GM23338 (cell line): ENCODE measurements around the gene GNAI2. TPM values are rescaled to one million over a fixed set of nuclear protein-coding genes. Genes with fewer than 3 reads are reported as not detected.

Source experiments
- ATAC-seq: fragments of 200-7000 bp; cut with Tn5 transposase; 3 replicates; pipeline ENCODE4 v1.9.1; 2020
- DNase-seq: peaks from one replicate; pipeline ENCODE4 v3.0.0-alpha.2; 2015; ENCODE audit warnings: low spot score
- H2AFZ ChIP-seq: fragments of 200-600 bp; sonication (generic); 2 replicates; pipeline ENCODE4 v1.8.0; 2016; ENCODE audit warnings: antibody characterized with exemption, mild to moderate bottlenecking, moderate library complexity
- H3F3A ChIP-seq: fragments of 200-600 bp; sonication (generic); replicated peaks from 2 replicates; pipeline ENCODE4 v1.8.0; 2017; ENCODE audit warnings: antibody characterized with exemption, mixed run types, low read depth
- H3K27ac ChIP-seq: fragments of 200-600 bp; sonication (generic); 2 replicates; pipeline ENCODE4 v1.6.1; 2016; ENCODE audit warnings: low read depth
- H3K27me3 ChIP-seq: fragments of 200-600 bp; sonication (generic); 2 replicates; pipeline ENCODE4 v1.8.0; 2016; ENCODE audit warnings: mild to moderate bottlenecking, mixed run types, moderate library complexity; ENCODE audit not compliant: insufficient read depth
- H3K36me3 ChIP-seq: fragments of 200-600 bp; sonication (generic); 2 replicates; pipeline ENCODE4 v1.8.0; 2016; ENCODE audit warnings: mild to moderate bottlenecking; ENCODE audit not compliant: insufficient read depth
- H3K4me1 ChIP-seq: fragments of 200-600 bp; sonication (generic); 2 replicates; pipeline ENCODE4 v1.8.0; 2016; ENCODE audit warnings: mild to moderate bottlenecking, moderate library complexity; ENCODE audit not compliant: insufficient read depth
- H3K4me2 ChIP-seq: fragments of 200-600 bp; sonication (generic); 2 replicates; pipeline ENCODE4 v1.7.1; 2017; ENCODE audit warnings: mixed run types
- H3K4me3 ChIP-seq: fragments of 200-600 bp; sonication (generic); 2 replicates; pipeline ENCODE4 v1.6.1; 2016; ENCODE audit warnings: mixed run types
- H3K79me2 ChIP-seq: fragments of 200-600 bp; sonication (generic); replicated peaks from 2 replicates; pipeline ENCODE4 v1.8.0; 2017; ENCODE audit warnings: mild to moderate bottlenecking; ENCODE audit not compliant: insufficient read depth
- H3K9me2 ChIP-seq: fragments of 200-600 bp; sonication (generic); 2 replicates; pipeline ENCODE4 v1.8.0; 2017; ENCODE audit not compliant: insufficient read depth
- H4K20me1 ChIP-seq: fragments of 200-600 bp; sonication (generic); replicated peaks from 2 replicates; pipeline ENCODE4 v1.8.0; 2017; ENCODE audit warnings: mild to moderate bottlenecking; ENCODE audit not compliant: insufficient read depth
- H3K27ac Mint-ChIP-seq: 2 replicates; pipeline ENCODE4 v1.8.0; 2020; ENCODE audit warnings: inconsistent platforms, mild to moderate bottlenecking, moderate library complexity, mixed read lengths
- H3K27me3 Mint-ChIP-seq: 3 replicates; pipeline ENCODE4 v1.8.0; 2022; ENCODE audit warnings: low read depth, mild to moderate bottlenecking, moderate library complexity, mixed read lengths, inconsistent platforms; ENCODE audit not compliant: insufficient read depth, poor library complexity
- H3K36me3 Mint-ChIP-seq: 3 replicates; pipeline ENCODE4 v1.8.0; 2021; ENCODE audit warnings: low read depth, mild to moderate bottlenecking, inconsistent platforms, moderate library complexity, mixed read lengths
- H3K4me1 Mint-ChIP-seq: 3 replicates; pipeline ENCODE4 v1.8.0; 2020; ENCODE audit warnings: mild to moderate bottlenecking, inconsistent platforms, mixed read lengths
- H3K4me3 Mint-ChIP-seq: 3 replicates; pipeline ENCODE4 v1.8.0; 2021; ENCODE audit warnings: moderate library complexity, mild to moderate bottlenecking, inconsistent platforms, mixed read lengths
- H3K9me3 Mint-ChIP-seq: 3 replicates; pipeline ENCODE4 v1.8.0; 2020; ENCODE audit warnings: moderate library complexity, mild to moderate bottlenecking, inconsistent platforms, mixed read lengths
- CREB1 ChIP-seq: fragments of 250-450 bp; sonication (Bioruptor Pico); IDR thresholded peaks from 2 replicates; pipeline ENCODE4 v1.5.0; 2020; ENCODE audit warnings: low read depth, mild to moderate bottlenecking, moderate library complexity
- CTCF ChIP-seq, 2 experiments: fragments of 200-600 bp in 1 of 2; sonication (generic) in 1 of 2; conservative IDR thresholded peaks; 2 replicates each; pipeline versions ENCODE4 v1.5.1 to v1.6.1; 2016 to 2017; ENCODE audit warnings: antibody characterized with exemption in 2 of 2, low read depth in 2 of 2, mild to moderate bottlenecking in 2 of 2, moderate library complexity in 1 of 2
- ETS1 ChIP-seq: IDR thresholded peaks from 2 replicates; pipeline ENCODE4 v1.6.1; 2016; ENCODE audit warnings: antibody characterized with exemption
- EZH2 ChIP-seq: fragments of 200-600 bp; sonication (generic); IDR thresholded peaks from one replicate; pipeline ENCODE4 v1.8.0; 2017; ENCODE audit warnings: antibody characterized with exemption, mild to moderate bottlenecking, low read depth; ENCODE audit not compliant: unreplicated experiment
- EZH2phosphoT487 ChIP-seq: fragments of 200-600 bp; sonication (generic); IDR thresholded peaks from one replicate; pipeline ENCODE4 v1.8.1; 2018; ENCODE audit warnings: antibody characterized with exemption; ENCODE audit not compliant: unreplicated experiment
- JUNB ChIP-seq: IDR thresholded peaks from one replicate; pipeline ENCODE4 v1.6.1; 2016; ENCODE audit warnings: antibody characterized with exemption; ENCODE audit not compliant: unreplicated experiment
- NANOG ChIP-seq: IDR thresholded peaks from 2 replicates; pipeline ENCODE4 v1.6.1; 2016; ENCODE audit warnings: antibody characterized with exemption, borderline replicate concordance
- POLR2AphosphoS5 ChIP-seq: IDR thresholded peaks from 2 replicates; pipeline ENCODE4 v1.6.1; 2016; ENCODE audit warnings: antibody characterized with exemption, low read depth
- STAT1 ChIP-seq: IDR thresholded peaks from one replicate; pipeline ENCODE4 v1.6.1; 2016; ENCODE audit warnings: antibody characterized with exemption; ENCODE audit not compliant: unreplicated experiment
- ZNF114 ChIP-seq: fragments of 250-450 bp; sonication (Bioruptor Pico); IDR thresholded peaks from 2 replicates; pipeline ENCODE4 v1.5.0; 2020; ENCODE audit warnings: mild to moderate bottlenecking, moderate library complexity
- ZNF462 ChIP-seq: fragments of 250-450 bp; sonication (Bioruptor Pico); IDR thresholded peaks from 2 replicates; pipeline ENCODE4 v1.5.0; 2020; ENCODE audit warnings: mild to moderate bottlenecking, moderate library complexity
- polyA plus RNA-seq: library from polyadenylated mRNA; unstranded; fragments of >200 nt; fragmentation: Nextera tagmentation; extraction: Ambion mirVana; gene quantifications from 2 replicates; pipeline ENCODE4 v1.2.1, GENCODE V29; 2016
- total RNA-seq: library from RNA; depleted of rRNA; stranded (reverse); fragments of >200 nt; shearing (Covaris generic); gene quantifications from 2 replicates; pipeline ENCODE4 v1.2.3, GENCODE V29; 2014

Gene GNAI2
- total and polyA plus RNA-seq, 2 experiments from 2014 or later, result 138 to 153 TPM

GRCh38 chr3:50242381-50242770, 6.4 kb downstream of the GNAI2 start:
- Mint-ChIP-seq H3K4me1 (peaks cover 92% of the 10 kb centered on the region), H3K27me3 (peaks cover 21% of the 10 kb centered on the region), H3K4me3 (peak overlapping the region; percentile 37; the same call in 2 of the 3 replicates), H3K27ac (peak overlapping the region; percentile 96), H3K36me3 (peaks cover 15% of the 10 kb centered on the region), H3K9me3 (no peaks in the 10 kb centered on the region)
- H4K20me1 ChIP-seq, result peaks cover 40% of the 10 kb centered on the region
- no peak overlapping the region for H2AFZ ChIP-seq
- H3K27ac ChIP-seq, result no peak overlapping the region; the same call in 1 of the 2 replicates
- H3K4me1 ChIP-seq, result peaks cover 79% of the 10 kb centered on the region
- peak overlapping the region; percentile 84 for H3K4me2 ChIP-seq
- no peaks in the 10 kb centered on the region for H3K27me3 ChIP-seq
- H3K9me2 ChIP-seq, result no peaks in the 10 kb centered on the region
- 0 out of 2 replicates have a peak overlapping the region, but pooled peaks have one; percentile 36 for H3K4me3 ChIP-seq
- no peaks in the 10 kb centered on the region for H3K36me3 ChIP-seq
- peaks cover 31% of the 10 kb centered on the region for H3F3A ChIP-seq
- H3K79me2 ChIP-seq, result peaks cover 91% of the 10 kb centered on the region
- DNase-seq (no peak), ATAC-seq (no peak)
- TF ChIP-seq STAT1 (no peak), CREB1 (no peak), ZNF462 (CRISPR knock-in tag) (no peak), NANOG (no peak), EZH2 (no peak), JUNB (no peak), EZH2phosphoT487 (no peak), POLR2AphosphoS5 (no peak), ETS1 (no peak), CTCF (conservative IDR thresholded peaks at IDR 0.05; ENCODE audit: low read depth in 2 of 2) (no peak), ZNF114 (CRISPR knock-in tag) (no peak)
